ENCODE measurements around the gene AFAP1.

- no peak for TF ChIP-seq GATA2 (IDR thresholded peaks at IDR 0.05; ENCODE audit: low read depth, low read length)
- TF ChIP-seq GATA3 (IDR thresholded peaks at IDR 0.05; ENCODE audit: low read depth, low read length): no peak
Observed at GRCh38 chr4:7761720-7762119, 177.9 kb downstream of the AFAP1 start.

Measured in SH-SY5Y (cell line).